Measurements from ENCODE around the gene SMAD6.
"Not testable (repeated sequence)": the region's sequence is repeated elsewhere in the genome, so short reads cannot be mapped to it uniquely, and the experiment has no call there.

The SMAD6 gene

GRCh38 chr15:66755298-66756068 lies 53.4 kb downstream of the SMAD6 start:
- CTCF ChIA-PET = interaction anchor here (0.6 to 10.4 kb wide), 3 partner anchors 18 to 34 kb away, joined by 3 to 68 read pairs (median 8); no protein-coding TSS in a partner anchor
- no peak for TF ChIP-seq CTCF (IDR thresholded peaks at IDR 0.05; ENCODE audit: insufficient read depth, low read length, missing control alignments)
- H3K4me3 ChIP-seq (ENCODE audit: low read depth, low read length) = no peak overlapping the region
- DNase-seq (ENCODE audit: low read depth, low spot score) = no peak
- POLR2A ChIA-PET = no interaction called here

- H3K4me3 ChIP-seq (ENCODE audit: low read depth, low read length) = no peak overlapping the region
- POLR2A ChIA-PET = no interaction called here
- CTCF ChIA-PET = interaction anchor here (1.4 to 10.4 kb wide), 2 partner anchors 17 to 89 kb away, joined by 3 to 68 read pairs; no protein-coding TSS in a partner anchor
- DNase-seq (ENCODE audit: low read depth, low spot score) = no peak
- TF ChIP-seq CTCF (IDR thresholded peaks at IDR 0.05; ENCODE audit: insufficient read depth, low read length, missing control alignments) = no peak
These were observed 54.3 kb downstream of the SMAD6 start for GRCh38 chr15:66756295-66756694.

DNA sequence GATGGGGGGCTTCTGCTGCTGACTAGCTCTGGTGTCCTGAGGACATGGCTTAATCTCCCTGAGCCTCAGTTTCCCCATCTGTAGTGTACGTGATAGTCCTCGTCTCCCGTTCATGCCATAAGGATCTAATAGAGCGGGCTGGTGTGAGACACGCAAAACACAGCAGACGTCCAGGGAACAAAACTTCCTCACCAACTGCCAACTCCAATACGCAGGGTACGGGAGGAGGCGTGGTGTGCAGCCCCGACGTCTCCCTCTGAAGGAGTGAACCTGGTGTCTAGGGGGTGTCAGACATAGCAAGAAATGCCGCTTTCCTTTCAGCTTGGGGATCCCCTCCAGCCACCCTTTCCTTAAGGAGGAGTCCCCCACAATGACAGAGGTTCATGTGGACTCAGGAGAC lies 55.0 kb downstream of the SMAD6 start:
- no peak overlapping the region for H3K4me3 ChIP-seq (ENCODE audit: low read depth, low read length)
- no peak for TF ChIP-seq CTCF (IDR thresholded peaks at IDR 0.05; ENCODE audit: insufficient read depth, low read length, missing control alignments)
- CTCF ChIA-PET = interaction anchor here (1.1 to 10.4 kb wide), 4 partner anchors 17 to 106 kb away, joined by 3 to 68 read pairs (median 3); no protein-coding TSS in a partner anchor
- DNase-seq (ENCODE audit: low read depth, low spot score) = no peak
- POLR2A ChIA-PET = no interaction called here

GRCh38 chr15:66757521-66757920 lies 55.5 kb downstream of the SMAD6 start:
- ChIA-PET CTCF (interaction anchor here (1.1 to 10.4 kb wide), 5 partner anchors 16 to 139 kb away, joined by 3 to 68 read pairs (median 3); no protein-coding TSS in a partner anchor), POLR2A (no interaction called here)
- no peak for TF ChIP-seq CTCF (IDR thresholded peaks at IDR 0.05; ENCODE audit: insufficient read depth, low read length, missing control alignments)
- no peak overlapping the region for H3K4me3 ChIP-seq (ENCODE audit: low read depth, low read length)
- DNase-seq (ENCODE audit: low read depth, low spot score) = no peak

DNA sequence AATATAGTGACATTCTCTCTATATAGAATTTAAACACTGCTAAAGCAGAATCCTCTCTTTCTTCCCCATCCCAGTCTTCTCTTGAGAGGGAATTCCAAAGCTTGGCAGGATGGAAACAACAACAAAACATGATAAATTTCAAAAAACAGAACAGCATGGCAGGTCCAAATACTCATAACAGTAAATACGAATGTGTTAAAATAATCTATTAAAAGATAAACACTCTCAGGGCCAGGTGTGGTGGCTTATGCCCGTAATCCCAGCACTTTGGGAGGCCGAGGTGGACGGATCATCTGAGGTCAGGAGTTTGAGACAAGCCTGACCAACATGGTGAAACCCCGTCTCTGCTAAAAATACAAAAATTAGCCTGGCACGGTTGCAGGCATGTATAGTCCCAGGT lies 56.2 kb downstream of the SMAD6 start:
- CTCF ChIA-PET = interaction anchor here (1.4 to 10.4 kb wide), 2 partner anchors 15 to 139 kb away, joined by 5 to 68 read pairs; no protein-coding TSS in a partner anchor
- H3K4me3 ChIP-seq (ENCODE audit: low read depth, low read length); DNase-seq (ENCODE audit: low read depth, low spot score); POLR2A ChIA-PET: not testable (repeated sequence)

DNA sequence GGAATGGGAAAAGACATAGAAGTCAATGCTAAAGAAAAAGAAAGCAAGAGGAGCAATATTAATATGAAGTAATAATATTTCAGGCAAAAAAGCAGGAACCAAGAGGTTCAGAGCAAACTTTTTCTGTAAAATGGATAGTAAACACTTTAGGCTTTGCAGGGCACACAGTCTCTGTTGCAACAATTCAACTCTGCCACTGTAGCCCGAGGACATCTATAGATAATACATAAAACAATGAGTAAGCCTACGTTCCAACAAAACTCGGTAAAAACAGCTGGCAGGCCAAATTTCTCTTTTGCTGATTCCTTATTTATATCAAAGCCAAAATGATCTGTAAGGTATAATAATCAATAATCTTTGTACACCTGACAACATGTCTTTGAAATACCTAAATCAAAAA lies 56.8 kb downstream of the SMAD6 start:
- ChIA-PET POLR2A (no interaction called here), CTCF (interaction anchor here (0.8 to 10.4 kb wide), 3 partner anchors 15 to 140 kb away, joined by 3 to 68 read pairs (median 5); no protein-coding TSS in a partner anchor)
- no peak for DNase-seq (ENCODE audit: low read depth, low spot score)
- TF ChIP-seq CTCF (IDR thresholded peaks at IDR 0.05; ENCODE audit: insufficient read depth, low read length, missing control alignments) = no peak
- no peak overlapping the region for H3K4me3 ChIP-seq (ENCODE audit: low read depth, low read length)

Measured in AG04449 (cell line).